Neural crest cell (in vitro differentiated cells): Measurements from ENCODE around the gene FOXP1. TPM values are rescaled to one million over a fixed set of nuclear protein-coding genes. Genes with fewer than 3 reads are reported as not detected.

ENCODE experiments used
- DNase-seq: peaks from one replicate; pipeline ENCODE4 v3.0.0; 2021; ENCODE audit warnings: low read depth, mixed read lengths, low spot score
- H3K27ac Mint-ChIP-seq: one replicate; pipeline ENCODE4 v1.8.0; 2021; ENCODE audit warnings: mild to moderate bottlenecking, mixed read lengths; ENCODE audit not compliant: unreplicated experiment
- H3K27me3 Mint-ChIP-seq: 2 replicates; pipeline ENCODE4 v1.8.0; 2021; ENCODE audit warnings: low read depth, mild to moderate bottlenecking, mixed read lengths
- H3K36me3 Mint-ChIP-seq: 2 replicates; pipeline ENCODE4 v1.8.0; 2021; ENCODE audit warnings: low read depth, mild to moderate bottlenecking, mixed read lengths
- H3K4me1 Mint-ChIP-seq: 2 replicates; pipeline ENCODE4 v1.8.0; 2021; ENCODE audit warnings: mixed read lengths
- H3K4me3 Mint-ChIP-seq: one replicate; pipeline ENCODE4 v1.8.0; 2021; ENCODE audit warnings: mild to moderate bottlenecking, mixed read lengths
- H3K9me3 Mint-ChIP-seq: 2 replicates; pipeline ENCODE4 v1.8.0; 2021; ENCODE audit warnings: mixed read lengths
- total RNA-seq: library from RNA; stranded (reverse); gene quantifications from 2 replicates; pipeline ENCODE4 v1.2.1, GENCODE V29; 2021
- TF ChIP-seq, protein P1 (sequence below): fragments of 200-600 bp; sonication (generic); conservative IDR thresholded peaks from 2 replicates; pipeline ENCODE4 v1.5.0; 2021; ENCODE audit warnings: antibody characterized with exemption, mild to moderate bottlenecking

The FOXP1 gene
- total RNA-seq, 1 donor from 2014 or later = 22.8 TPM

GRCh38 chr3:71548705-71549384, 34.7 kb downstream of the FOXP1 start:
- no peaks in the 10 kb centered on the region for H3K27me3 Mint-ChIP-seq
- H3K27ac Mint-ChIP-seq = no peak overlapping the region
- no peak overlapping the region for H3K4me3 Mint-ChIP-seq
- no peaks in the 10 kb centered on the region for H3K9me3 Mint-ChIP-seq
- H3K4me1 Mint-ChIP-seq = peaks cover 9% of the 10 kb centered on the region
- no peaks in the 10 kb centered on the region for H3K36me3 Mint-ChIP-seq
- TF ChIP-seq, protein P1, sequence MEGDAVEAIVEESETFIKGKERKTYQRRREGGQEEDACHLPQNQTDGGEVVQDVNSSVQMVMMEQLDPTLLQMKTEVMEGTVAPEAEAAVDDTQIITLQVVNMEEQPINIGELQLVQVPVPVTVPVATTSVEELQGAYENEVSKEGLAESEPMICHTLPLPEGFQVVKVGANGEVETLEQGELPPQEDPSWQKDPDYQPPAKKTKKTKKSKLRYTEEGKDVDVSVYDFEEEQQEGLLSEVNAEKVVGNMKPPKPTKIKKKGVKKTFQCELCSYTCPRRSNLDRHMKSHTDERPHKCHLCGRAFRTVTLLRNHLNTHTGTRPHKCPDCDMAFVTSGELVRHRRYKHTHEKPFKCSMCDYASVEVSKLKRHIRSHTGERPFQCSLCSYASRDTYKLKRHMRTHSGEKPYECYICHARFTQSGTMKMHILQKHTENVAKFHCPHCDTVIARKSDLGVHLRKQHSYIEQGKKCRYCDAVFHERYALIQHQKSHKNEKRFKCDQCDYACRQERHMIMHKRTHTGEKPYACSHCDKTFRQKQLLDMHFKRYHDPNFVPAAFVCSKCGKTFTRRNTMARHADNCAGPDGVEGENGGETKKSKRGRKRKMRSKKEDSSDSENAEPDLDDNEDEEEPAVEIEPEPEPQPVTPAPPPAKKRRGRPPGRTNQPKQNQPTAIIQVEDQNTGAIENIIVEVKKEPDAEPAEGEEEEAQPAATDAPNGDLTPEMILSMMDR = no peak
- no peak for DNase-seq

- Mint-ChIP-seq H3K27ac (no peak overlapping the region), H3K4me1 (peaks cover 13% of the 10 kb centered on the region), H3K36me3 (no peaks in the 10 kb centered on the region), H3K9me3 (no peaks in the 10 kb centered on the region), H3K4me3 (no peak overlapping the region), H3K27me3 (no peaks in the 10 kb centered on the region)
- no peak for DNase-seq
- TF ChIP-seq, protein P1 = no peak
These were observed 36.0 kb downstream of the FOXP1 start for GRCh38 chr3:71547249-71548198.

- H3K27ac Mint-ChIP-seq = no peak overlapping the region
- H3K9me3 Mint-ChIP-seq = no peaks in the 10 kb centered on the region
- H3K4me1 Mint-ChIP-seq = peaks cover 18% of the 10 kb centered on the region
- no peaks in the 10 kb centered on the region for H3K36me3 Mint-ChIP-seq
- no peaks in the 10 kb centered on the region for H3K27me3 Mint-ChIP-seq
- TF ChIP-seq, protein P1 = no peak
- no peak for DNase-seq
- H3K4me3 Mint-ChIP-seq = no peak overlapping the region
These were observed 36.7 kb downstream of the FOXP1 start for GRCh38 chr3:71546821-71547220.

GRCh38 chr3:71545330-71545729, 38.2 kb downstream of the FOXP1 start:
- H3K4me1 Mint-ChIP-seq = peaks cover 25% of the 10 kb centered on the region
- no peaks in the 10 kb centered on the region for H3K27me3 Mint-ChIP-seq
- H3K36me3 Mint-ChIP-seq = no peaks in the 10 kb centered on the region
- no peaks in the 10 kb centered on the region for H3K9me3 Mint-ChIP-seq
- DNase-seq = no peak
- no peak overlapping the region for H3K4me3 Mint-ChIP-seq
- TF ChIP-seq, protein P1 = no peak
- no peak overlapping the region for H3K27ac Mint-ChIP-seq

DNA sequence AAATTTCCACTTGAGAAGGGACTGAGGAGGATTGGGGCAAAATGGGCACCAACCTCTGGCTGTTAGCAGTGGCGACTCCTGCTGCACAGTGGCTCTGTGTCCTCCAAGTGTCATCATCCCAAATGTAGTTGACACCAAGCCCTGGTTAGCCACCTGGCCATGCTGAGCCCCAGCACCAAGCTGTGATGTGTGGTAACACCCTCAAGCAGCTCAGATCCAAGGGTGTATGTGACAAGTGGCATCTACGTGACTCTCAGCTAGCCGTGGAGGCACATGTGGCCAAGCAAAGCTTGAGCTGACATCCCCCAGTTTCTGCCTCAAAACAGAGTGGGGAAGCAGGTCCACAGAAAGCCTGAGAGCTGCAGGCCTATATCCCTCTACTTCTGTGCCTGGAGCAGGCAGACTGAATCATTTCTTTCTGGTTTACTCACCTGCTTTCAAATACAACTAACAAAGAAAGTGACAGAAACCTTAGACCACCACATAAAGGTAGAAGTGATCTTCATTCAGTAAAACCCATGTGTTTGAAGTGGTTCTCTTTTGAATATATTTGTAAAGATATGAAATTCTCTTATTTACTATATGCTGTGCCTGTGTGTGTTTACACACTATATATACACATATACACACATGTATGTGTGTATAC, 40.0 kb downstream of the FOXP1 start:
- Mint-ChIP-seq H3K27me3 (no peaks in the 10 kb centered on the region), H3K9me3 (no peaks in the 10 kb centered on the region), H3K4me1 (peaks cover 25% of the 10 kb centered on the region), H3K36me3 (no peaks in the 10 kb centered on the region), H3K27ac (no peak overlapping the region), H3K4me3 (no peak overlapping the region)
- DNase-seq = no peak
- TF ChIP-seq, protein P1 = no peak
